ENCODE data around the gene CYP11A1.

DNA sequence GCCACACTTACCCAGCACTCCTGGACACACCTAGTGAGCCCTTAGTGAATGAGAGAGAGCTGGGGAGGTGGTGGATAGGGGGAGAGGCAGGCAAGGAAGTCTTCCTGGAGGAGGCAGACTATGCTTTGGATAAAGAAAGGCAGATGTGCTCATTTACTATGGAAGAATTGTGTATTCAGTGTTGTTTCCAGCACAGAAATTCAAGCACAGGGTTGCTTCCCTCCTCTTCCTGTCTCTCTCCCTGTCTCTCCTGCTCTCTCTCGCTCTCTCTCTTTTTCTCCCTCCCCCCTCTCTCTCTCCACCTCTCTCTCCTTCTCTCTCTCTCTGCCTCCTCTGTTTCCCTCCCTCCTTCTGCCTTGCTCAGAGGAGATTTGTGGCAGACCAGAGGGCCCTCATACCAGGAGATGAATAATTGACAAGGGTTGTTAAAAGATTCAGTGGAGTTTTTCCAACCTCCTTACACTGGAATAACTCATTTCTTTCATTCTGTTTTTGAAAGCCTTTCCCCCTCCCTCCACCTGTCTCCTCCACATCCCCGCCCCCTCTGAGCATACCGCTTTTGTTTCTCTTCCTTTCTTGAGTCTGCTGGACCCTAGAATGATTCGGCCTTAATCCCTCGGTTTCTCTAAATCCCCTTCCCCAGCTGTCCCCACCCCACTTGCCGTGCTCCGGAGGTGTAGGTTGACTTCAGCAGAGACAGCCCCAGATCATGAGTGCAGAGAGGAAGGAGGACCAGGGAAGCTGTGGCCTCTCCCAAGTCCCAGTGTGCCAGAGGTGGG, 65.7 kb downstream of the CYP11A1 start:
- TF ChIP-seq, protein P1, sequence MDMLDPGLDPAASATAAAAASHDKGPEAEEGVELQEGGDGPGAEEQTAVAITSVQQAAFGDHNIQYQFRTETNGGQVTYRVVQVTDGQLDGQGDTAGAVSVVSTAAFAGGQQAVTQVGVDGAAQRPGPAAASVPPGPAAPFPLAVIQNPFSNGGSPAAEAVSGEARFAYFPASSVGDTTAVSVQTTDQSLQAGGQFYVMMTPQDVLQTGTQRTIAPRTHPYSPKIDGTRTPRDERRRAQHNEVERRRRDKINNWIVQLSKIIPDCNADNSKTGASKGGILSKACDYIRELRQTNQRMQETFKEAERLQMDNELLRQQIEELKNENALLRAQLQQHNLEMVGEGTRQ (IDR thresholded peaks at IDR 0.05), result no peak
- TF ChIP-seq RCOR1 (IDR thresholded peaks at IDR 0.05; ENCODE audit: low read depth, low read length), result no peak
- TF ChIP-seq, protein P2, sequence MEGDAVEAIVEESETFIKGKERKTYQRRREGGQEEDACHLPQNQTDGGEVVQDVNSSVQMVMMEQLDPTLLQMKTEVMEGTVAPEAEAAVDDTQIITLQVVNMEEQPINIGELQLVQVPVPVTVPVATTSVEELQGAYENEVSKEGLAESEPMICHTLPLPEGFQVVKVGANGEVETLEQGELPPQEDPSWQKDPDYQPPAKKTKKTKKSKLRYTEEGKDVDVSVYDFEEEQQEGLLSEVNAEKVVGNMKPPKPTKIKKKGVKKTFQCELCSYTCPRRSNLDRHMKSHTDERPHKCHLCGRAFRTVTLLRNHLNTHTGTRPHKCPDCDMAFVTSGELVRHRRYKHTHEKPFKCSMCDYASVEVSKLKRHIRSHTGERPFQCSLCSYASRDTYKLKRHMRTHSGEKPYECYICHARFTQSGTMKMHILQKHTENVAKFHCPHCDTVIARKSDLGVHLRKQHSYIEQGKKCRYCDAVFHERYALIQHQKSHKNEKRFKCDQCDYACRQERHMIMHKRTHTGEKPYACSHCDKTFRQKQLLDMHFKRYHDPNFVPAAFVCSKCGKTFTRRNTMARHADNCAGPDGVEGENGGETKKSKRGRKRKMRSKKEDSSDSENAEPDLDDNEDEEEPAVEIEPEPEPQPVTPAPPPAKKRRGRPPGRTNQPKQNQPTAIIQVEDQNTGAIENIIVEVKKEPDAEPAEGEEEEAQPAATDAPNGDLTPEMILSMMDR (IDR thresholded peaks at IDR 0.05), result no peak
- TF ChIP-seq, protein P3, sequence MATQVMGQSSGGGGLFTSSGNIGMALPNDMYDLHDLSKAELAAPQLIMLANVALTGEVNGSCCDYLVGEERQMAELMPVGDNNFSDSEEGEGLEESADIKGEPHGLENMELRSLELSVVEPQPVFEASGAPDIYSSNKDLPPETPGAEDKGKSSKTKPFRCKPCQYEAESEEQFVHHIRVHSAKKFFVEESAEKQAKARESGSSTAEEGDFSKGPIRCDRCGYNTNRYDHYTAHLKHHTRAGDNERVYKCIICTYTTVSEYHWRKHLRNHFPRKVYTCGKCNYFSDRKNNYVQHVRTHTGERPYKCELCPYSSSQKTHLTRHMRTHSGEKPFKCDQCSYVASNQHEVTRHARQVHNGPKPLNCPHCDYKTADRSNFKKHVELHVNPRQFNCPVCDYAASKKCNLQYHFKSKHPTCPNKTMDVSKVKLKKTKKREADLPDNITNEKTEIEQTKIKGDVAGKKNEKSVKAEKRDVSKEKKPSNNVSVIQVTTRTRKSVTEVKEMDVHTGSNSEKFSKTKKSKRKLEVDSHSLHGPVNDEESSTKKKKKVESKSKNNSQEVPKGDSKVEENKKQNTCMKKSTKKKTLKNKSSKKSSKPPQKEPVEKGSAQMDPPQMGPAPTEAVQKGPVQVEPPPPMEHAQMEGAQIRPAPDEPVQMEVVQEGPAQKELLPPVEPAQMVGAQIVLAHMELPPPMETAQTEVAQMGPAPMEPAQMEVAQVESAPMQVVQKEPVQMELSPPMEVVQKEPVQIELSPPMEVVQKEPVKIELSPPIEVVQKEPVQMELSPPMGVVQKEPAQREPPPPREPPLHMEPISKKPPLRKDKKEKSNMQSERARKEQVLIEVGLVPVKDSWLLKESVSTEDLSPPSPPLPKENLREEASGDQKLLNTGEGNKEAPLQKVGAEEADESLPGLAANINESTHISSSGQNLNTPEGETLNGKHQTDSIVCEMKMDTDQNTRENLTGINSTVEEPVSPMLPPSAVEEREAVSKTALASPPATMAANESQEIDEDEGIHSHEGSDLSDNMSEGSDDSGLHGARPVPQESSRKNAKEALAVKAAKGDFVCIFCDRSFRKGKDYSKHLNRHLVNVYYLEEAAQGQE (IDR thresholded peaks at IDR 0.05), result no peak
- no peak for TF ChIP-seq CHD2 (IDR thresholded peaks at IDR 0.05; ENCODE audit: low read length, partially characterized antibody)
- TF ChIP-seq, protein P4, sequence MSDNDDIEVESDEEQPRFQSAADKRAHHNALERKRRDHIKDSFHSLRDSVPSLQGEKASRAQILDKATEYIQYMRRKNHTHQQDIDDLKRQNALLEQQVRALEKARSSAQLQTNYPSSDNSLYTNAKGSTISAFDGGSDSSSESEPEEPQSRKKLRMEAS (IDR thresholded peaks at IDR 0.05), result no peak
- TF ChIP-seq JUNB (IDR thresholded peaks at IDR 0.05), result no peak
- TF ChIP-seq POLR2A (IDR thresholded peaks at IDR 0.05; ENCODE audit: low read length), result no peak
- TF ChIP-seq ESRRA (IDR thresholded peaks at IDR 0.05; ENCODE audit: borderline replicate concordance, low read length), result no peak
